CD4-positive, alpha-beta T cell treated with Interleukin-15 for 1 hour (primary cell): ENCODE measurements around the gene PES1.
A peak's percentile ranks its signal among the peaks of the same experiment; 100 is the strongest.
"Not testable (repeated sequence)": the region's sequence is repeated elsewhere in the genome, so short reads cannot be mapped to it uniquely, and the experiment has no call there.

ENCODE experiments used
- DNase-seq: peaks from one replicate; pipeline ENCODE4 v3.0.0-alpha.2; 2020

PES1 gene

DNA sequence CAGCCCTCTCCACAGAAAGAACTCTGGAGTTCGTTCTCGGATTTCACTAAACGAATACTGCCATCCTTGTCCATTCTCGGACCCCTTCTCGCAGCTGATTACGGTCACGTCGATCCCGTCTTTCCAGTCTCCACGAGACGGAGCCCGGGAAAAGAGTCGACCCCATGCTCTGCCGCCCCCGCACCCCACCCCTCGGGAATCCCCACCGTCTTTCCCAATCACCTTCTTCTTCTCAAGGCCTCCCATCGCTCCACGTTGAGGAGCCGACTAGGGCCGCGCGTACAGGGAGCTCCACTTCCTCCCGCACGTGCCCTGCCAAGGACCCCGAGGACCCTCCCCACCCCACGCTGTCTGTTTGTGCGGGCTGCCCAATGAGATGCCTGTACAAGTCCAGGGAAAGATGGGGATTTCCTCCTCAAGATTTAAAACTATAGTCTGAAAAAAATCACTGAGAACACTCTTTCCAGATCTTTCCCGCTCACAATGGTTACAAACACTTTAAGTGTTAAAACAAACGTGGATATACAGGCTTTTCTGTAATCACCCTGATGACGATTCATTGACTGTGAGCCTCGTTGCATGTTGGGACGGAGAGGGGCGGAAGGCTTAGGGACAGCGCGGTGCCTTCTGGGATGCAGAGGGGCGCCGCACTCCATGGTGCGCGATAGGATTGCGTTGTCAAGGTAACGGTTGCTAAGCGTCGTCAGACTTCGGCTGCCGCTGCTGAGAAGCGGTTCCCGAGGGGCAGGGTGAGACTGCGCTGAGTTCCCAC is at the start of gene PES1:
PES1 (minus strand) TSS at position 323 of the 772 bp plus-strand sequence; CDS start at position 246, 77 bp downstream.
- peak; percentile 98 for DNase-seq

DNA sequence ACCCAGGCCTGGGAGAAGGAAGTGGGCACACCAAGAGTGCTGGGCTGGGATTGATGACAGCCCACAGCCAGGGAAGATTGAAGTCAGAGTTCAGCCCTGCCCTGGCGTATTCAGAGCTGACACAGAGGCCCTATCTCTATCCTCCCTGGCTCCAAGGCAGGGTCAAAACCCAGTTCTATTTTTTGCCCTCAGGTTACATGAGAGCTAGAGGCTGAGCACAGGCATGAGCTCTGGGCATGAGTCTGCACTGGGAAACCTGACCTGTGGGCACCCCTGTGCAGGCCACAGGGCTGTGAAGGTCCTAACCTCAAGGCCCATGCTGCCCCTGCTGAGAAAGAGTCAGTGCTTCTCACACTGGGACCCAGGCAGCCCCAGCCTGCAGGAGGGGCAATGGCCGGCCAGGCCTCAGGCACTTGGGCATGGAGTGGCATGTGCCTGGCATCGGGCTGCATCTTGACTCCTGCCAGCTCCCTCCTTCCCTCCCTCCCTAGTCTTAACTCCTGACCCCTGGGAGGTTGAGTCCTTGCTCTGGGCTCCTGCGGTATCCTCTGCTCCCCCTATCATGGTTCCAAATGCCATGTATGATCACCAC is 49.2 kb upstream of the PES1 start:
- no peak for DNase-seq

DNA sequence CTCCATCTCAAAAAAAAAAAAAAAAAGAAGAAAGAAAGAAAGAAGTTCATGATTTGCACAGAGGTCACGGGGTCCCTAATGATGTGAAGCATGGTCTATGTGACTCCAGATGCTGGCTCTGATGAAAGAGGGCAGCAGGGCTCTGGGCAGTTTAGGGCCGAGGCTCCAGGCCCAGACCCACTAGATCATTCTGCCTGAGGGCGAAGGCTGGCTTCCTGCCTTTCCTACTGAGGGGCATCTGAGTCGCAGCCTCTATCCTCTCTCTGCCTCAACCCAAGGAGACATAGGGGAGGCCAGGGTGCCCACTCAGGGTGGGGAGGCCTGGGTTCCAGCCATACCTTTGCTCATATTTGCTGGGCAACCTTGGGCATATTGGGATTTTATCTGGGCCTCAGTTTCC is 48.7 kb upstream of the PES1 start:
- no peak for DNase-seq

DNA sequence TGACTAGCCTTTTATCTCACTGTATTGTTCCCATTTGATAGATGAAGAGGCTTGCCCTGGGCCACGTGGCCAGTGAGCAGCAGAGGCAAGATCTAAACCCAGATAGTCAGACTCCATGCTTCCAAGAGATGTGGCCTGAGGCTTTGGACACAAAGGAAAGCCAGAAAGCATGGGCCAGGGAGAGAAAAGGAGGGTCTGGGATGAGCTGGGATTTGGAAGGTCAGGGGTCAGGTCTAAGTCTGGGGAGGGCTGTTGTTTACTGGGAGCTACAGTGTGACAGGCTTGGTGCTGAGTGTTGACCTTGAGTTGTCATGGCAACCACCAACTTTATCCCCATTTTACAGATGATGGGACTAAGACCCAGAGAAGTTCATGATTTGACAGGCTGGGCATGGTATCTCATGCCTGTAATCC is 46.0 kb upstream of the PES1 start:
- DNase-seq: no peak

DNA sequence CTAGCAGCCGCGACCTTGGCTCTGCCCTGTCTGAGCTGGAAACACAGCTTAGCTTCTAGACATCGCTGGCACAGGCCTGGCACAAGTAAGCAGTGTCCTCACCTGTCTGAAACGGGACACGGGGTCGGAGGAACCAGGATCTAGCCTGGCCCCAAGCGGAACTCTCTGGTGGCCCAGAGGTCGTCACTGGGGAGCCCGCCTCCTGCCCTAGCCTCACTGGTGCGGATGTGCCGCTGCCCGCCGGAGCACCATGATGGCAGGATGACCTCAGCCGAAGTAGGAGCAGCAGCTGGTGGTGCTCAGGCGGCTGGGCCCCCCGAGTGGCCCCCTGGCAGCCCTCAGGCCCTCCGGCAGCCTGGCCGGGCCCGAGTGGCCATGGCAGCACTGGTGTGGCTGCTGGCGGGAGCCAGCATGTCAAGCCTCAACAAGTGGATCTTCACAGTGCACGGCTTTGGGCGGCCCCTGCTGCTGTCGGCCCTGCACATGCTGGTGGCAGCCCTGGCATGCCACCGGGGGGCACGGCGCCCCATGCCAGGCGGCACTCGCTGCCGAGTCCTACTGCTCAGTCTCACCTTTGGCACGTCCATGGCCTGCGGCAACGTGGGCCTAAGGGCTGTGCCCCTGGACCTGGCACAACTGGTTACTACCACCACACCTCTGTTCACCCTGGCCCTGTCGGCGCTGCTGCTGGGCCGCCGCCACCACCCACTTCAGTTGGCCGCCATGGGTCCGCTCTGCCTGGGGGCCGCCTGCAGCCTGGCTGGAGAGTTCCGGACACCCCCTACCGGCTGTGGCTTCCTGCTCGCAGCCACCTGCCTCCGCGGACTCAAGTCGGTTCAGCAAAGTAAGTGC is 44.7 kb upstream of the PES1 start:
- DNase-seq: no peak

DNA sequence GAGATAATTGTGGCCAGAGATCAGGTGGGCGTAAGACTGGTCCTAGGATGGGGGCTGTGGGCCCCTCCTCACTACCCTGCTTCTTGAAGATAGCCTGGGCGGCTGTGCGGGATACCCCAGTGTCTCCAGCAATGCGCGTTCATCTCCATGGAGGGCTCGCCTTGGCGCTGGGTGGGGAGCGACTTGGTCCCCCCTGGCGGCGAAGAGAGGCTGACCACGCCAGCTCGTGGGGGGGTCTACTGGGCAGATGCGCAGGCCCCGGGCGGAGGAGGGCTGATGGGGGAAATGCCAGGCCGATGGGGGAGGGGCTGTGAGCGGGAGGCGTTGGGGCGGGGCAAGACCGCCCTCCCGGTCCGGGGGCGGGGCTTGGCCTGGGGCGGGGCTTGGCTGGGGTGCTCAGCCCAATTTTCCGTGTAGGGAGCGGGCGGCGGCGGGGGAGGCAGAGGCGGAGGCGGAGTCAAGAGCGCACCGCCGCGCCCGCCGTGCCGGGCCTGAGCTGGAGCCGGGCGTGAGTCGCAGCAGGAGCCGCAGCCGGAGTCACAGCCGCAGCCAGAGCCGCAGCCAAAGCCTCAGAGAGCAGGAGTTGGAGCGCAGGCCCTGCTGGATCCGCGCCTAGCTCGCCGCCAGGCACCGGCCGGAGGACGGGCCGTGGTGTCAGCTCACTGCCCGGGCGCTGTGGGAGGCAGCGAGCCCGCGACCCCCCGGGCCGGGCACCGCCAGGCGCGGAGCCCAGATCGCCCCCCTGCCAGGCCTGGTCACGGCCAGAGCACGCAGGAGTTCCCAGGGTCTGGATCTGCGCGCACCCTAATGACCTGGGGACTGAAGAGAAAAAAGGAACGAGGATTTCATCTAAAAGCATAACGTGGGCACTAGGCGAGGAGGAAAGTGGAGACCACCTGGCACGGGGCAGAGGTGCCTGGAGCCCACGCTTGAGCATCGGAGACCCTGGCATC is 43.8 kb upstream of the PES1 start, which contains the start of gene SLC35E4:
SLC35E4 (plus strand) TSS at position 509 of the 953 bp plus-strand sequence. CDS start 670 bp downstream, outside the sequence.
- DNase-seq: peak; percentile 93

DNA sequence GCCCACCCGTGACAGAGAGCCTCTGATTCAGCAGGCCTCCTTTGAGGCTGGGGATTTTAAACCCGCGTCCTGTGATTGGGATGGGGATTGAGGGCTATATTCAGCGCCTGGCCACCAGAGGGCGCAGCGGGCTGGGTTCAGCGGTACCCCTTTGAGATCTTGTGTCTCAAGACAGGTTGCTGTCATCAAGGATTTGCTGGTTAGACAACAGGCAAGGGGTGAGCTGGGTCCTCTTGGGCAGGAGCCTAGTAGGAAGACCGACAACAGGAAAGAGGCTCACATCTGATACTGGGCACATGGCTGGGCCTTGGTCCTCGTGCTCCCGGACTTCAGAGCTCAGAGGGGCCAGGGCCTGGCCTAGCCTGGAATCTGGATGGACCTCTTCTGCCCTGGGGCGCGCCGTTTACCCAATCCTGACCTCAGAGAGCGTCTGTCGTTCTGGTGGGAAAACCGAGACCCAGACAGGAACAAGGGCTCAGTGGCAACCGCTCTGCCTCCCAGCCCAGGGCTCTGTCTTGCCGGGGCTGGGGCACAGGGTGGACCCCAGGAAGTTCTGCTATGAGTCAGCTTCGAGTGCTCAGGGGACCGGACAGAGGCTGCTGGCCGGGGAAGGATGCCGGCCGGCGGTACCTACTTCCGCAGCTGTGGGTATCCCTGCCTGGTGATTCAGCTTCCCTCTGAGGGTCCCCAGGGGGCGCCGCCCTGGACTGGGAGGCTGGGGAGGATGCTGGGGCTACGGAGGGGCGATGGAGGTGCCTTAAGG is 42.9 kb upstream of the PES1 start:
- peak; percentile 85 for DNase-seq

DNA sequence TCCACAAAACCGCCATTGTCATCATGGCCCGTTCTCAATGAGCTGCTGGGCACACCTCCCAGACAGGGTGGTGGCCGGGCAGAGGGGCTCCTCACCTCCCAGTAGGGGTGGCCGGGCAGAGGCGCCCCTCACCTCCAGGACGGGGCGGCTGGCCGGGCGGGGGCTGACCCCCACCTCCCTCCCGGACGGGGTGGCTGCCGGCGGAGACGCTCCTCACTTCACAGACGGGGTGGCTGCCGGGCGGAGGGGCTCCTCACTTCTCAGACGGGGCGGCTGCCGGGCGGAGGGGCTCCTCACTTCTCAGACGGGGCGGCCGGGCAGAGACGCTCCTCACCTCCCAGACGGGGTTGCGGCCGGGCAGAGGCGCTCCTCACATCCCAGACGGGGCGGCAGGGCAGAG is 39.8 kb upstream of the PES1 start:
- DNase-seq: not testable (repeated sequence)

DNA sequence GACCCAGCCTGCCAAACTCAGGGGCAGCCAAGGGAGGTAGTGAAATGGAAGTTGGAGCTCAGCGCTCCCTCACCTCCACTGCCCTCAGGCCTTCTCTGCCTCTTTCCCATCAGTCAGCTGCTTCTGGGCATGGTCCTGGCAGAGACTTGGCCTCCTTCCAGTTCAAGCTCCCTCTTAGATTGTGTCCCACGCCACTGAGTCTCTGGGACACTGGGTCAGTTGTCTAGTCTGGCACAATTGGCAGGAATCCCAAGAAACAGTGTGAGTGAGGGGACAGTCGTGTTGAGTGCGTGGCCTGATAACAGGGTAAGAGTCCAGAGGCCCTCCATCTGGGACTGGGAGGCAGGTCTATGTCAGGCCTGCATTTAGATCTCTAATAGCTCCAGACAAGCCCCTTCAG is 36.8 kb upstream of the PES1 start:
- DNase-seq: no peak

DNA sequence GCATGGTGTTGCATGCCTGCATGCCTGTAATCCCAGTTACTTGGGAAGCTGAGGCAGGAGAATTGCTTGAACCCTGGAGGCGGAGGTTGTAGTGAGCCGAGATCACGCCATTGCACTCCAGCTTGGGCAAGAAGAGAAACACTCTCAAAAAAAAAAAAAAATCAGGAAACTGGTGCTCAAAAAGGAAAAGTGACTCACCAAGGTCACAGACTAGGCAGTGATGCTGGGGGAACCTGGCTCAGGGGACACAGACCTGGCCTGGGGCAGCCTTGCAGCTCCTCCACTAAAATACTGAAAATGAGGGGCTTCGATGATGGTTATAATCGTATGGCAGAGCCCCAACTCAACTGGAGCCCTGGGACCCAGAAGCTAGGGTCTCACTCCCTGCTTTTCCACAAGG is 35.8 kb upstream of the PES1 start:
- DNase-seq: no peak

DNA sequence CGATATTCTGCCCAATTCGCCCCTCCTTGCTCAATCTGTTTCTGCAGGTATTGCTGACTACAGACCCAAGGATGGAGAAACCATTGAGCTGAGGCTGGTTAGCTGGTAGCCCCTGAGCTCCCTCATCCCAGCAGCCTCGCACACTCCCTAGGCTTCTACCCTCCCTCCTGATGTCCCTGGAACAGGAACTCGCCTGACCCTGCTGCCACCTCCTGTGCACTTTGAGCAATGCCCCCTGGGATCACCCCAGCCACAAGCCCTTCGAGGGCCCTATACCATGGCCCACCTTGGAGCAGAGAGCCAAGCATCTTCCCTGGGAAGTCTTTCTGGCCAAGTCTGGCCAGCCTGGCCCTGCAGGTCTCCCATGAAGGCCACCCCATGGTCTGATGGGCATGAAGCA is 34.7 kb upstream of the PES1 start:
- DNase-seq: no peak

DNA sequence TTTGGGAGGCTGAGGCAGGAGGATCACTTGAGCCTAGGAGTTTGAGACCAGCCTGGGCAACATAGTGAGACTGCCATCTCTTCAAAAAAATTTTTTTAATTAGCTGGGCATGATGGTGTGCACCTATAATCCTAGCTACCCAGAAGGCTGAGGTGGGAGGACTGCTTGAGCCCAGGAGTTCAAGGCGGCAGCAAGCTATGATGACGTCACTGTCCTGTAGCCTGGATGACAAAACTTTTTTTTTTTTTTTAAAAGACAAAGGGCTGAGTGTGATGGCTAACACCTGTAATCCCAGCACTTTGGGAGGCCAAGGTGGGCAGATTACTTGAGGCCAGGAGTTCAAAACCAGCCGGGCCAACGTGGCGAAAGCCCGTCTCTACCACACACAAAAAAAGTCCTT is 28.2 kb upstream of the PES1 start:
- DNase-seq: not testable (repeated sequence)

DNA sequence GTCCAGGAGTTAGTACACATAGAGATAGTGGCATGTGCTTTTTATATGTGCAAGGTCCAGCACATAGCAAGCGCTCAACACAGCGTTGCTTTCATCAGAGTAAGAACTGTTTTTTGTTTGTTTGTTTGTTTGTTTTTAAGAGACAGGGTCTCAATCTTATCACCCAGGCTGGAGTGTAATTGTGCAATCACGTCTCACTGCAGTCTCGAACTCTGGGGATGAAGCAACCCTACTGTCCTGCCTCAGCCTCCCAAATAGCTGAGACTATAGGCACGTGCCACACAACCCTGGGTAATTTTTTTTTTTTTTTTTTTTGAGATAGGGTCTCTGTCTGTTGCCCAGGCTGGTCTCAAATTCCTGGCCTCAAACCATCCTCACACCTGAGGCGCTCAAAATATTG is 26.1 kb upstream of the PES1 start:
- DNase-seq: no peak

DNA sequence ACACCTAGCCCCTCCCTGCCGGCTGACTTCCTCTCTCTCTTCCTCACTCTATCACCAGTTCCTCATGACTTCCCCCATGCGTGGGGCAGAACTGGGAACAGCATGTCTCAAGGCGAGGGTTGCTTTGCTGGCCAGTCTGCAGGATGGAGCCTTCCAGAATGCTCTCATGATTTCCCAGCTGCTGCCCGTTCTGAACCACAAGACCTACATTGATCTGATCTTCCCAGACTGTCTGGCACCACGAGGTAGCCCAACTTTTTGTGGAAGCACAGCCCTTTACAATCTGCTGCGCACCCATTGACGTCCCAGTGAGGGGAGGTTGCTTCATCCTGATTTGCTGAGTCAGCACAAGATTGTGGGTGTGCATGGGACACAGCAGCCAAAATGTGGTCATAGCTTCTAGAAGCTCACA is 23.8 kb upstream of the PES1 start:
- no peak for DNase-seq

DNA sequence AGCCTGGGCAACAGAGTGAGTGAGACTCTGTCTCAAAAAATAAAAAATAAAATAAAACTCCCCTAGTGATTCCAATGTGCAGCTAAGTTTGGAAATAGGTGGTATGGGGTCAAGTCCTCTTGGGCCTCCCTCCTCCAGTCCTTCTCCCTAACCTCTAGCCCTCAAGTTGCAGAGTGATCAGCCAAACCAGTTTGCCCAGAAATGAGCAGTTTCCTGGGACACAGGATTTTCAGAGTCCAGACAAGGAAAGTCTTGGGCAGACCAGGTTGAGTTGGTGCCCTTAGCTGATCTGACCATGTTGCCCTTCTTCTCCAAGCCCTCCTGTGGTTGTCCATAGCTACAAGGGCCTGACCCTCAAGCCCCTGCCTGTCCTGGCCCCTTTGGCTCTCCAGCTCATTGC is 23.2 kb upstream of the PES1 start:
- DNase-seq: no peak

DNA sequence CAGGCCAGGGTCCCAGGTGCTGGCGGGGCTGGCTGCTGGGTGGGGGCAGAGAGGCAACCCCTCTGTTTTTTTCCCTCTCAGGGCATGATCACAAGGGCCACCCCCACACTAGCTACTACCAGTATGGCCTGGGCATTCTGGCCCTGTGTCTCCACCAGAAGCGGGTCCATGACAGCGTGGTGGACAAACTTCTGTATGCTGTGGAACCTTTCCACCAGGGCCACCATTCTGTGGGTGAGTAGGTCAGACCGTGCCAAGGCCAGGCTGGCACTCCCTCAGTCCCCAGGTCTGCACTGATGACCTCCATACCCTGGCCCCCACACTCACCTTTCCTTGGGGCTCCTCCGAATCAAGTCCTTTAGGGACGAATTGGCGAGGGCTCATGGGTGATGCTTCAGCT is 22.6 kb upstream of the PES1 start:
- DNase-seq: no peak

DNA sequence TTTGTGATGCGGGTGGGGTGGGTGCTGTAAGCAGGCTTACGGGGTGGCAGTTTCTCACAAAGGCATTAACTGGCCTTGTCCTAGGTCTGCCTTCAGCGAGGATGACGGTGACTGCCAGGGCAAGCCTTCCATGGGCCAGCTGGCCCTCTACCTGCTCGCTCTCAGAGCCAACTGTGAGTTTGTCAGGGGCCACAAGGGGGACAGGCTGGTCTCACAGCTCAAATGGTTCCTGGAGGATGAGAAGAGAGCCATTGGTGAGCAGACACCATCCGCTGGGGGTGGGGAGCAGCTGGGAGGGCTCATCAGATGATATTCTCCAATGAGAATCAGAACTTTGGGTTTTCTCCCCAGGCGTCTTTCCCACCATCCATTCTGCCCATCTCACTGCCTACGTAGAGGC is 21.1 kb upstream of the PES1 start:
- DNase-seq: no peak

DNA sequence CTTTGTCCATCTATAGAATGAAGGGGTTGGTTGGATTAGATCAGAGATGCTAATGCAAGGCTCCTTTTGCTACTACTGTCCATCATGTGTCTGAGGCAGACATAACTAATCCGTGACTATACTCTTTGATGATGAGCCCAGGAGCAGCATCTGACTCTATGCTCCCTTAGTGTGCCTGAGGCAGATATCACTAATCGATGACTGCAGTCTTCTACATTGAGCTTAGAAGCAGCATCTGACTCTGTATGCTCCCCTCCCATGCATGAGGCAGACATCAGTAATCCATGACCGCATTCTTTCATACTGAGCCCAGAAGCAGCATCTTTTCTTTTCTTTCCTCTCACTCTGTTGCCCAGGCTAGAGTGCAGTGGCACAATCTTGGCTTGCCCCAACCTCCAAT is 19.5 kb upstream of the PES1 start:
- no peak for DNase-seq

DNA sequence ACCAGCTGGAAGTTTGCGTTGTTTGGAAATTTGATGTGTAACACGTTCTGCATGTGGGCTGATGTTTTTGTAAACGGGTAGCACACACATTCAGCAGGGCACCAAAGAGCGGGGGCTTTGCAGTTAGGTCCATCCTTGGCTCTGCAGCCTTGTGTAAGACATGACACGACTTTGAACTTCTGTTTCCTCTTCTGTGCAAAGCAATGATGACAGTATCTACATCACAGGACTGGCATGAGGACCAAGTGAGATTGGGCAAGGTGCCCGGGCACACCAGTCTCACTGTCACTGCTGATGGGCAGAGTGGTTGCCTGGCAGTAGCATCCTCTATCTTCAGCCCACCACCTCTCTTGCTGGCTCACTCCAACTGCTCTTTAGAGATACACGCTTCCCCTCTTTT is 18.6 kb upstream of the PES1 start:
- peak; percentile 67 for DNase-seq

DNA sequence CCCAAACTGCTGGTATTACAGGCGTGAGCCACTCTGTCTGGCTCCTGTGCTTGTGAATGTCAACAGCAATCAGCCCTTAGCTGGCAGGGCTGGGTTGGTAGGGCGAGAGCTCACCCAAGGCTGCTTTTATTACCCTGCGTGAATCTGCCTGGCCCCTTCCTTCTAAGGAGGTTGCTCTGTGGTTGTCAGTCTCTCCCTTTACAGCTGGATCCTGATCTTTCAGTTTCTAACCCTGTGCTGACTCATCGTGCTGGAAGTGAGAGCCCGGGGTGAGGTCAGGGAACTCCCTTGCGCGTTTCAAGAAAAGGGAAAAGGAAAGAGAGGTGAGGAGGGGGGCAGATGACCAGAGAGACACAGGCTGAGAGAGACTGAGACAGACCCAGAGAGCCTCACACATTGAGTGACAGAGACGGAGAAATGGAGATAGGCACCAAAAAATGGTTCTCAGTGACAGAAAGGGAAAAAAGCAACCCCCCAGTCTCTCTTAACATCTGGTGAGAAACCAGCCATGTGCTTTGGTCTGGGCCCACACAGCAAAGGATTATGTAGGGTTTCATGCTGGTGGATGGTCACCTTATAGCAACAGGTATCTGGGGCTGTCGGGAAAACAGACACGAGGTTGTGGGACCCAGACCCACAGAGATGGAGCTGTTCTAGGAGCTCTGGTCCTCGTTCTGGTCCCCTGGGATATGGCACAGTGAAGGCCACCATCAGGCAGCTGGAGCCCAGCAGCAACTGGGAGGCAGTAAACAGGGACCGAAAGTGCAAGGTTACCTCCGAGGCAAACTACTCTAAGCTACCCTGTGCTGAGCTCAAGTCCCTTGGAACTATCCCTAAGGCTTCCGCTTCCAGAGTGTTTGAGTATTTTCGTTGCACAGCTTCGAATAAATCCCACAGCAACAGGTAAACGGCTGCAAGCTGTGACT is 17.8 kb upstream of the PES1 start:
- peak; percentile 72 for DNase-seq

DNA sequence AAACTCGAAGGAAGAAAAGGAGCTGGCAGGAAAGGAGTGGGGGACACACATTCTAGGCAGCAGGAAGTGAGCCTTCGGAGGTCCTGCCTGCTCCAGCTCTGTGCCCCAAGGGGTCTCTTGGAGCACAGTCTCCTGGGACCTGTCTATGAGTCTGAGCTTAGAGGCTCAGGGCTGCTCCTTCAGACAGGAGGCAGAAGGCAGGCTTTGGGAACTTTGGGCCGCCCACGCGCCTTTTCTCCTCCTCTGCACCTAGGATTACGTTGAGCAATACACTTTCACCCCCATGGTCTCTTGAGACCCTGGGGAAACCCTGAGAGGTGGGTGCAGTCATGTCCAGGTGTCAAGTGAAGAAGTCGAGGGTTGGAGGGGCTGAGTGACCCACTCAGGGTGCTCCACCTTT is 16.2 kb upstream of the PES1 start:
- DNase-seq: no peak
